GM12875 (cell line): ENCODE data around the gene TTBK2.

Experiments used
- H3K4me3 ChIP-seq: one replicate; pipeline ENCODE4 v1.5.1; 2011; ENCODE audit warnings: low read depth, low read length, control low read depth
- CTCF ChIP-seq: IDR thresholded peaks from 2 replicates; pipeline ENCODE4 v1.5.1; 2011; ENCODE audit warnings: low read depth, mild to moderate bottlenecking, control low read depth, inconsistent platforms, low read length, moderate library complexity, borderline replicate concordance; ENCODE audit not compliant: insufficient read depth

TTBK2 gene

GRCh38 chr15:42760759-42761158 is 159.8 kb downstream of the TTBK2 start:
- TF ChIP-seq CTCF, result no peak
- no peak overlapping the region for H3K4me3 ChIP-seq

- TF ChIP-seq CTCF, result no peak
- no peak overlapping the region for H3K4me3 ChIP-seq
Observed at GRCh38 chr15:42759093-42759492, 161.5 kb downstream of the TTBK2 start.

GRCh38 chr15:42750306-42750705 is 170.3 kb downstream of the TTBK2 start:
- H3K4me3 ChIP-seq, result no peak overlapping the region
- TF ChIP-seq CTCF, result no peak

GRCh38 chr15:42749266-42749665 is 171.3 kb downstream of the TTBK2 start:
- no peak overlapping the region for H3K4me3 ChIP-seq
- TF ChIP-seq CTCF, result no peak

GRCh38 chr15:42744195-42744594 is 176.4 kb downstream of the TTBK2 start:
- H3K4me3 ChIP-seq, result no peak overlapping the region
- TF ChIP-seq CTCF, result no peak

- no peak overlapping the region for H3K4me3 ChIP-seq
- TF ChIP-seq CTCF, result no peak
Observed at GRCh38 chr15:42742149-42742548, 178.4 kb downstream of the TTBK2 start.

- no peak for TF ChIP-seq CTCF
- H3K4me3 ChIP-seq, result no peak overlapping the region
Observed at GRCh38 chr15:42741710-42742109, 178.9 kb downstream of the TTBK2 start.
